Measurements from ENCODE around the gene URM1.

GRCh38 chr9:128393145-128393775, 22.1 kb downstream of the URM1 start:
- TF ChIP-seq CTCF (IDR thresholded peaks at IDR 0.05), result no peak
- TF ChIP-seq POLR2AphosphoS5 (IDR thresholded peaks at IDR 0.05), result no peak
- TF ChIP-seq EP300 (IDR thresholded peaks at IDR 0.05; ENCODE audit: low read depth), result no peak

All from transverse colon (tissue), 4 donors.